ENCODE data around the gene RCL1. TPM values are rescaled to one million over a fixed set of nuclear protein-coding genes. Genes with fewer than 3 reads are reported as not detected.

RCL1 gene
- total RNA-seq, 4 donors from 2014 or later, result 10.1 to 19.0 (median 11.6) TPM

DNA sequence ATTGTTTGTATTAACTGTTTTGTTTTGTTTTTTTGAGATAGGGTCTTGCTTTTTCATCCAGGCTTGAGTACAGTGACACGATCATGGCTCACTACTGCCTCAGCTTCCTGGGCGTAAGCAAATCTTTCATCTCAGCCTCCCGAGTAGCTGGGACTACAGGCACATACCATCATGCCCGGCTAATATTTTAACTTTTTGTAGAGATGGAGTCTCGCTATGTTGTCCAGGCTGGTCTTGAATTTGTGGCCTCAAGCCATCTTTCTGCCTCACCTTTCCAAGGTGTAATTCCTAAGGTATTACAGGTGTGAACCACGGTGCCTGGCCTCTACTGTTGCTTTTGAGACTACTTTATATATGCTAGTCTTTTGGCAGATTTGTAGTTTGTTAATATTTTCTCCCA lies 8.4 kb downstream of the RCL1 start:
- H3K9me3 ChIP-seq, result peaks cover 0 to 2% (median 0%) of the 10 kb centered on the region in 3 donors
- no peak overlapping the region for H3K4me3 ChIP-seq
- H3K27me3 ChIP-seq, result no peaks in the 10 kb centered on the region
- ATAC-seq, result no peak
- peaks cover 0 to 22% (median 0%) of the 10 kb centered on the region in 3 donors for H3K4me1 ChIP-seq
- 97 to 100% methylated on average over 1 to 6 of the region's 6 CpGs for WGBS, 2 donors (ENCODE audit: low coverage in 1 of 2)
- no peak for TF ChIP-seq POLR2A (IDR thresholded peaks at IDR 0.05)
- TF ChIP-seq EP300 (IDR thresholded peaks at IDR 0.05), result no peak
- no peak for TF ChIP-seq POLR2AphosphoS5 (IDR thresholded peaks at IDR 0.05)
- TF ChIP-seq, protein P1, sequence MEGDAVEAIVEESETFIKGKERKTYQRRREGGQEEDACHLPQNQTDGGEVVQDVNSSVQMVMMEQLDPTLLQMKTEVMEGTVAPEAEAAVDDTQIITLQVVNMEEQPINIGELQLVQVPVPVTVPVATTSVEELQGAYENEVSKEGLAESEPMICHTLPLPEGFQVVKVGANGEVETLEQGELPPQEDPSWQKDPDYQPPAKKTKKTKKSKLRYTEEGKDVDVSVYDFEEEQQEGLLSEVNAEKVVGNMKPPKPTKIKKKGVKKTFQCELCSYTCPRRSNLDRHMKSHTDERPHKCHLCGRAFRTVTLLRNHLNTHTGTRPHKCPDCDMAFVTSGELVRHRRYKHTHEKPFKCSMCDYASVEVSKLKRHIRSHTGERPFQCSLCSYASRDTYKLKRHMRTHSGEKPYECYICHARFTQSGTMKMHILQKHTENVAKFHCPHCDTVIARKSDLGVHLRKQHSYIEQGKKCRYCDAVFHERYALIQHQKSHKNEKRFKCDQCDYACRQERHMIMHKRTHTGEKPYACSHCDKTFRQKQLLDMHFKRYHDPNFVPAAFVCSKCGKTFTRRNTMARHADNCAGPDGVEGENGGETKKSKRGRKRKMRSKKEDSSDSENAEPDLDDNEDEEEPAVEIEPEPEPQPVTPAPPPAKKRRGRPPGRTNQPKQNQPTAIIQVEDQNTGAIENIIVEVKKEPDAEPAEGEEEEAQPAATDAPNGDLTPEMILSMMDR (IDR thresholded peaks at IDR 0.05), result no peak
- H3K36me3 ChIP-seq, result no peaks in the 10 kb centered on the region
- no peak overlapping the region for H3K27ac ChIP-seq

DNA sequence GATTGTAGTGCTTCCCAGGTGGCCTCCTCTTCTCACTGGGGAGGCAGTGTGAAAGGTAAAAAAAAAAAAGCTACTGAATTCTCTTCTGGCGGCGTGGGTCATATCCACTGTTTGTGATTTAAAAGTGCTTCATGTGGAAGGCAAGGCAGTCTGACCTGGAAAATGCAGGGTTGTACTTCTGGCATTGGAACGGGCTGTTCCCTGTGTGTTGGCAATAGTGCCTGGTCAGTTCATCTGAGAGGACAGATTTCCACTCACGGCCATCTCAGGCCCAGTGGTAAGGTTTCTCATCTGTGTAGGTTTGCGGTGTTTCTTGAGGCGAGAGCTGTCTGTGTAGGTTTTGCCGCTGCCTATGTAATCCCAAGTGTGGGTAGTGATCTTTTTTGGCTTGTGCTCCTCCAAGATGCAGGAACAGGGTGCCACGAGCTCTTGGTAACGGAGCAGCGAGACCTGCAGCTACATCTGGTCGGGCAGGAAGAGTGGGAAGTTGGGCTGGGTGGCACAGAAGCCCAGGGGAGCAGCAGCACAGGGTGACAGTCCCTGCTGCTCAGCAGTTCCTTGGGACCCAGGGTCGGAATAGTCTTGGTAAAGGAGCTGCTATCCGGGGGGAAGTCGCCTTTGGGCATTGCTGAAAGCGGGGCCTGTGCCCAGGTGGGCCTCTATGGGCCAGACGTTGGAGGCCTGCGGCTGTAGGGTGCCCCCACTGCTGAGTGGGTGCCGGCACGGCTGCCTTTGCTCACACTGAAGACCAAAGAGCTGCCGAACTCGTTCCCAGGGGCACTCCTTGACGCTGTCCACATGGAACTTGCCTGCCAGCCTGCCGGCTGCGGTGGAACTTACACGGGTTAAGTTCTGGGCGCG lies 11.2 kb downstream of the RCL1 start:
- no peak for ATAC-seq
- no peak for TF ChIP-seq POLR2A (IDR thresholded peaks at IDR 0.05)
- TF ChIP-seq EP300 (IDR thresholded peaks at IDR 0.05), result no peak
- TF ChIP-seq, protein P1 (IDR thresholded peaks at IDR 0.05), result no peak
- TF ChIP-seq POLR2AphosphoS5 (IDR thresholded peaks at IDR 0.05), result no peak
- Histone ChIP-seq H3K4me1 (peaks cover 0 to 13% (median 0%) of the 10 kb centered on the region in 3 donors), H3K4me3 (no peak overlapping the region), H3K9me3 (peaks cover 0 to 17% (median 0%) of the 10 kb centered on the region in 3 donors), H3K27ac (no peak overlapping the region), H3K36me3 (no peaks in the 10 kb centered on the region), H3K27me3 (no peaks in the 10 kb centered on the region)
- WGBS, 2 donors (ENCODE audit: low coverage in 1 of 2), result 70 to 91% methylated on average over 3 to 6 of the region's 27 CpGs

DNA sequence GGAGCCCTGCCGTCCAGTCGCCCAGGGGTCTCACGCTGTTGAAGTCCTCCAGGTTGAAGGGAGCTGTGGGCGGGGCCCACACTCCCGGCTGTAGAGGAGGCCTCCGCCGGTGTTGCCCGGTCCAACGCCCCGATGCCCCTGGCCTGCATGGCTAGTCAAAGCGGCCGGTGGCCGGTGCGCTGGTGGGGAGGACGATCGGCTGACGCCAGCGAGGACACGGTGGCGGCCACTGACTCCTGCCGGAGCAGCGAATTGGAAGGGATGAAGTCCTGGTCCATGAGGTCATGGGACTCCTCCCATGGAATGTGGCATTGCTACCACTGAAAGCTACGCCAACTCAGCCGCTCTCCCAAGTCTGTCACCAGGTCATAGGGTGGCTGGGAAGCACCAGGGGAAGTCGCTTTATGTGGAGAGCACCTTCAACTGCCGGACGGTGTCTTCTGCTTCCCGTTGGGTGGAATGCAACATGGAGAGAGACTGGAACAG lies 11.8 kb downstream of the RCL1 start:
- Histone ChIP-seq H3K4me3 (no peak overlapping the region), H3K4me1 (peaks cover 0 to 8% (median 0%) of the 10 kb centered on the region in 3 donors), H3K9me3 (peaks cover 0 to 17% (median 0%) of the 10 kb centered on the region in 3 donors), H3K27ac (no peak overlapping the region), H3K36me3 (no peaks in the 10 kb centered on the region), H3K27me3 (no peaks in the 10 kb centered on the region)
- ATAC-seq, result no peak
- WGBS, 2 donors (ENCODE audit: low coverage in 1 of 2), result no CpG with 5 or more reads among the region's 28 CpGs
- TF ChIP-seq EP300 (IDR thresholded peaks at IDR 0.05), result no peak

DNA sequence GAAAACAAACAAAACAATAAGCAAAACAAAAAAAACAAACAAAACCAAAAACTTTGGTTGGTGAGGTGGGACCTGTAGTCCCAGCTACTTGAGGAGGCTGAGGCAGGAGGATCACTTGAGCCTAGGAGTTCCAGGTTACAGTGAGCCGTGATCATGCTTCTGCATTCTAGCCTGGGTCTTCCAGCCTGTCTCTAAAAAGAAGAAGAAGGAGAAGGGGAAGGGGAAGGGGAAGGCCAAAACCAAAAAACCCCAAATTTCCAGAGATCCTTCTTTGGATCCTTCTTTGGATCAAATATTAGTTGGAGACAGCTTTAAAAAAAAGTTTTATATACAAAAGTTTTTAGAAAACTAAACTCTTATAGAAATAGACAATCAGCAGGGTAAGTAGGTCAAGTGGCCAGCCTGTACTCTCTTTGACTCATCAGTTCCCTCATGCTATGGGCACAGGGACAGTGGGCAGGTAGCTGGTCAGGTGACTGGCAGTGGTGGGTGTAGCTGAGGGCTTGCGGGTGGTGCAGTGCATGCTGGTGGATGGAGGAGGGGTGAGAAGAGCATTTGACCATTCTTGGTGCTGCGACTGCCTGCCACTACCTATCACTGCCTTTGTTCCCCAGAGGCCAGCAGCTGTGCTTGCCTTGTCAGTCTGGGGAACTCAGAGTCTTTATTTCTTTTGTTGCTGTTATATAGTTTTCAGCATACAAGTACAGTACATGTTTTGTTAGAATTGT lies 12.6 kb downstream of the RCL1 start:
- H3K36me3 ChIP-seq, result no peaks in the 10 kb centered on the region
- H3K27ac ChIP-seq, result no peak overlapping the region
- H3K4me3 ChIP-seq, result no peak overlapping the region
- TF ChIP-seq, protein P1 (IDR thresholded peaks at IDR 0.05), result no peak
- H3K4me1 ChIP-seq, result peaks cover 0 to 5% (median 0%) of the 10 kb centered on the region in 3 donors
- H3K27me3 ChIP-seq, result no peaks in the 10 kb centered on the region
- H3K9me3 ChIP-seq, result peaks cover 0 to 17% (median 0%) of the 10 kb centered on the region in 3 donors
- 95 to 100% methylated on average over 2 to 3 of the region's 3 CpGs for WGBS, 2 donors (ENCODE audit: low coverage in 1 of 2)
- ATAC-seq, result no peak

DNA sequence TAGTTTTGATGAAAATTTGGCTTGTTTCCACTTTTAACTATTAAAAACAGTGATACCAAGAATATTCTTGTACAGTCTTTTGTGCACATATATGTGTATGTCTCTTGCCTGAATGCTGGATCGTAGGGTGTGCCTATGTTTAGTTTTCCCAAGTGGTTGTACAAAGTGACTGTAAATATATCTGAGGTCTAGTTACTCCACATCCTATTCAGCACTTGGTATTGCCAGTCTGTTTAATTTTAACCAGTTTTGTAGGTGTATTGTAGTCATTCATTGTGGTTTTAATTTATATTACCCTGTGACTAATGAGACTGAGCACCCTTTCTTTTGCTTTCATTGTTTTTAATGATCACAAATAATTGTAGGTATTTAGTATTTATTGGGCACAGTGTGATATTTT lies 17.8 kb downstream of the RCL1 start:
- no peak for ATAC-seq
- no peak for TF ChIP-seq POLR2A (IDR thresholded peaks at IDR 0.05)
- no peak for TF ChIP-seq EP300 (IDR thresholded peaks at IDR 0.05)
- TF ChIP-seq, protein P1 (IDR thresholded peaks at IDR 0.05), result no peak
- TF ChIP-seq POLR2AphosphoS5 (IDR thresholded peaks at IDR 0.05), result no peak
- Histone ChIP-seq H3K9me3 (peaks cover 0 to 21% (median 0%) of the 10 kb centered on the region in 3 donors), H3K27me3 (no peaks in the 10 kb centered on the region), H3K36me3 (no peaks in the 10 kb centered on the region), H3K4me3 (no peak overlapping the region), H3K27ac (no peak overlapping the region), H3K4me1 (peaks cover 0 to 5% (median 0%) of the 10 kb centered on the region in 3 donors)
- WGBS, 2 donors (ENCODE audit: low coverage in 1 of 2), result 88 to 92% methylated on average over 1 of the region's 1 CpG
